Heart right ventricle (tissue), 16 donors: ENCODE data around the gene TEX51. TPM values are rescaled to one million over a fixed set of nuclear protein-coding genes. Genes with fewer than 3 reads are reported as not detected.

ENCODE experiments used
- ATAC-seq, 8 donors: fragments of 200-7000 bp; cut with Tn5 transposase; one replicate each; pipeline ENCODE4 v1.9.1; 2020; ENCODE audit warnings: mild to moderate bottlenecking in 8 of 8, moderate library complexity in 8 of 8, moderate number of reproducible peaks in 1 of 8
- DNase-seq, 2 donors: peaks; one replicate each; pipeline ENCODE4 v3.0.0-alpha.2; 2020
- H3K27ac ChIP-seq, 10 donors: fragments of 200-600 bp; sonication (generic) in 2 of 10; one replicate each; pipeline versions ENCODE4 v1.5.0 to v1.8.0; 2020 to 2022; ENCODE audit warnings: mild to moderate bottlenecking in 3 of 10
- H3K27me3 ChIP-seq, 7 donors: fragments of 200-600 bp; one replicate each; pipeline ENCODE4 v1.8.0; 2021 to 2022; ENCODE audit warnings: mild to moderate bottlenecking in 2 of 7
- H3K36me3 ChIP-seq, 9 donors: fragments of 200-600 bp; sonication (generic) in 1 of 9; one replicate each; pipeline versions ENCODE4 v1.5.0 to v1.8.0; 2020 to 2022; ENCODE audit warnings: mild to moderate bottlenecking in 2 of 9
- H3K4me1 ChIP-seq, 9 donors: fragments of 200-600 bp; sonication (generic) in 1 of 9; one replicate each; pipeline versions ENCODE4 v1.5.0 to v1.8.0; 2020 to 2022; ENCODE audit warnings: mild to moderate bottlenecking in 4 of 9
- H3K4me3 ChIP-seq, 10 donors: fragments of 200-600 bp; sonication (generic) in 2 of 10; one replicate each; pipeline versions ENCODE4 v1.5.0 to v1.8.0; 2020 to 2022; ENCODE audit warnings: mild to moderate bottlenecking in 7 of 10, moderate library complexity in 2 of 10
- H3K9me3 ChIP-seq, 11 donors: fragments of 200-600 bp in 10 of 11; sonication (generic) in 2 of 11; one replicate each; pipeline versions ENCODE4 v1.5.0 to v1.8.0; 2013 to 2022; ENCODE audit warnings: mild to moderate bottlenecking in 2 of 11, control low read depth in 1 of 11, moderate library complexity in 1 of 11
- CTCF ChIP-seq, 9 donors: fragments of 200-600 bp; sonication (generic) in 2 of 9; IDR thresholded peaks; one replicate each; pipeline versions ENCODE4 v1.5.0 to v1.8.0; 2021 to 2022; ENCODE audit warnings: antibody characterized with exemption in 9 of 9, mild to moderate bottlenecking in 5 of 9, moderate library complexity in 1 of 9
- WGBS, 2 donors: extraction: QIAGEN DNeasy Blood & Tissue Kit; methylation state at CpG; one replicate each; pipeline ENCODE4 v1.1.7; 2013; ENCODE audit warnings: inconsistent platforms in 1 of 2; 5-methylcytosine and 5-hydroxymethylcytosine counted together
- intact Hi-C, 10 donors: fragments of 100-400 bp; cut with DNase I; formaldehyde crosslinking; loops; one replicate each; pipeline versions ENCODE4 v1.11.1 to v1.14.2; 2022
- polyA plus RNA-seq, 2 donors: library from polyadenylated mRNA; stranded (reverse); fragments of 200-250 nt; gene quantifications; one replicate each; pipeline ENCODE4 v1.2.3, GENCODE V29; 2013
- total RNA-seq, 10 donors: library from RNA; stranded (reverse); fragmentation: NEBNext Ultra II Directional in 3 of 10; extraction: Animal tissue kit (Norgen Biotek cat#: 25700) in 3 of 10; gene quantifications; one replicate each; pipeline versions ENCODE4 v1.2.1 to v1.2.4, GENCODE V29; 2021 to 2023
- donor health status: Arrhythmogenic right ventricular cardiomyopathy.
- donor health status: ischemic (EF 13 %, LVEDD 7.1; RV severe dilation, severe dysfunction).
- donor health status: healthy with polysubstance abuse.
- donor health status: DM: no; HTN: yes; CAD: no.
- donor health status: DM: no; HTN: no; CAD: no.
- donor health status: ischemic (EF 25% LVEDD 6.9; RV normal size, moderate dysfunction).
- donor health status: ischemic (EF 25% LVEDD 5.7; RV mildly dilated, moderate dysfunction).
- donor health status: healthy.
- donor health status: DM: yes; HTN: yes; CAD: no.
- donor health status: Ischemic cardiomyopathy.
- donor health status: ischemic (EF 35%, LVEDD 5.7; RV mildly dilated, moderate dysfunction).
- donor health status: nonischemic (EF 11% LVEDD 7.7; RV severe dilation, severe dysfunction).
- donor health status: DM: yes; HTN: yes; CAD: no.
- donor health status: PGD.
- donor health status: ischemic (EF 29% LVEDD 5.4; RV normal size, mild dysfunction).
- donor health status: nonischemic (EF 23%, LVEDD 6.1; RV moderate dilation, normal function).

TEX51 gene
- total and polyA plus RNA-seq, 12 donors = not detected

- DNase-seq (no peak), ATAC-seq (no peak)
- no peak overlapping the region for H3K4me3 ChIP-seq
- H3K4me1 ChIP-seq = peaks cover 0 to 11% (median 7%) of the 10 kb centered on the region in 9 donors
- intact Hi-C loops = no loop called here
- H3K9me3 ChIP-seq = no peaks in the 10 kb centered on the region
- no peaks in the 10 kb centered on the region for H3K36me3 ChIP-seq
- no peak overlapping the region for H3K27ac ChIP-seq
- 78 to 81% methylated on average over 6 of the region's 6 CpGs for WGBS, 2 donors
- peaks cover 0 to 30% (median 19%) of the 10 kb centered on the region in 7 donors for H3K27me3 ChIP-seq
- TF ChIP-seq CTCF (IDR thresholded peaks at IDR 0.05) = no peak
These were observed 10.6 kb upstream of the TEX51 start for GRCh38 chr2:126888046-126888445.

GRCh38 chr2:126889071-126889470, 9.6 kb upstream of the TEX51 start:
- Histone ChIP-seq H3K36me3 (no peaks in the 10 kb centered on the region), H3K27ac (no peak overlapping the region), H3K4me1 (peaks cover 0 to 11% (median 7%) of the 10 kb centered on the region in 9 donors), H3K9me3 (no peaks in the 10 kb centered on the region), H3K27me3 (peaks cover 0 to 30% (median 19%) of the 10 kb centered on the region in 7 donors), H3K4me3 (no peak overlapping the region)
- WGBS, 2 donors = 76 to 79% methylated on average over 9 of the region's 9 CpGs
- intact Hi-C loops = no loop called here
- DNase-seq = no peak
- no peak for TF ChIP-seq CTCF (IDR thresholded peaks at IDR 0.05)
- no peak for ATAC-seq

GRCh38 chr2:126889496-126890135, 9.1 kb upstream of the TEX51 start:
- intact Hi-C loops = no loop called here
- H3K9me3 ChIP-seq = no peaks in the 10 kb centered on the region

GRCh38 chr2:126890136-126890510, 8.6 kb upstream of the TEX51 start:
- no peak overlapping the region for H3K4me3 ChIP-seq
- intact Hi-C loops = no loop called here
- no peaks in the 10 kb centered on the region for H3K9me3 ChIP-seq
- TF ChIP-seq CTCF (IDR thresholded peaks at IDR 0.05) = no peak
- H3K27me3 ChIP-seq = peaks cover 0 to 30% (median 19%) of the 10 kb centered on the region in 7 donors
- no peak overlapping the region for H3K27ac ChIP-seq
- DNase-seq (no peak), ATAC-seq (no peak)
- peaks cover 0 to 11% (median 7%) of the 10 kb centered on the region in 9 donors for H3K4me1 ChIP-seq
- WGBS, 2 donors = 88% methylated on average over 5 of the region's 5 CpGs
- H3K36me3 ChIP-seq = no peaks in the 10 kb centered on the region

More at GRCh38 chr2:126889496-126890135, 9.1 kb upstream of the TEX51 start:
- H3K4me1 ChIP-seq = peaks cover 0 to 11% (median 7%) of the 10 kb centered on the region in 9 donors
- peaks cover 0 to 30% (median 19%) of the 10 kb centered on the region in 7 donors for H3K27me3 ChIP-seq
- TF ChIP-seq CTCF (IDR thresholded peaks at IDR 0.05) = no peak
- no peak overlapping the region for H3K27ac ChIP-seq
- WGBS, 2 donors = 81 to 82% methylated on average over 8 of the region's 8 CpGs
- no peaks in the 10 kb centered on the region for H3K36me3 ChIP-seq
- no peak for ATAC-seq
- DNase-seq = no peak
- H3K4me3 ChIP-seq = no peak overlapping the region
